Astrocyte of the cerebellum (primary cell): ENCODE results near the gene FAF2.
A peak's percentile ranks its signal among the peaks of the same experiment; 100 is the strongest.

ENCODE experiments used
- DNase-seq: peaks from one replicate; pipeline ENCODE4 v3.0.0-alpha.2; 2011; ENCODE audit warnings: low read depth
- H3K4me3 ChIP-seq: 2 replicates; pipeline ENCODE4 v1.5.1; 2011; ENCODE audit warnings: mild to moderate bottlenecking, low read depth, low read length, moderate library complexity
- CTCF ChIP-seq: IDR thresholded peaks from 2 replicates; pipeline ENCODE4 v1.5.1; 2012; ENCODE audit warnings: low read length, low read depth, moderate library complexity, mild to moderate bottlenecking; ENCODE audit errors: missing control alignments
- in situ Hi-C: cut with HindIII; loops from 2 replicates; pipeline ENCODE4 v1.10.0; 2017; ENCODE audit warnings: low sequenced_read_pairs

FAF2 gene

GRCh38 chr5:176536132-176536901 is 88.1 kb downstream of the FAF2 start:
- peak overlapping the region; percentile 97 for H3K4me3 ChIP-seq
- peak; percentile 62 for DNase-seq
- in situ Hi-C loops: no loop called here
- TF ChIP-seq CTCF: no peak

- TF ChIP-seq CTCF: no peak
- in situ Hi-C loops: no loop called here
- peak within 1 kb of the TSS; percentile 97 for H3K4me3 ChIP-seq
- DNase-seq: peak; percentile 95
Observed at GRCh38 chr5:176536902-176537553, 88.8 kb downstream of the FAF2 start, which contains the start of gene RNF44. Gene RNF44, minus strand, starts transcription at chr5:176537402. Its CDS starts 4,930 bp downstream, at chr5:176532472.

GRCh38 chr5:176537554-176538229 is 89.5 kb downstream of the FAF2 start:
- peak; percentile 99 for DNase-seq
- in situ Hi-C loops: no loop called here
- no peak for TF ChIP-seq CTCF
- H3K4me3 ChIP-seq: peak overlapping the region; percentile 97

- no peak for TF ChIP-seq CTCF
- in situ Hi-C loops: no loop called here
- peak overlapping the region; percentile 97 for H3K4me3 ChIP-seq
- DNase-seq: no peak
Observed at GRCh38 chr5:176538230-176538988, 90.2 kb downstream of the FAF2 start.

- TF ChIP-seq CTCF: no peak
- H3K4me3 ChIP-seq: no peak overlapping the region
- DNase-seq: no peak
- in situ Hi-C loops: no loop called here
Observed at GRCh38 chr5:176538989-176539384, 90.8 kb downstream of the FAF2 start.

- no peak for TF ChIP-seq CTCF
- in situ Hi-C loops: no loop called here
- no peak for DNase-seq
- no peak overlapping the region for H3K4me3 ChIP-seq
Observed at GRCh38 chr5:176540476-176540899, 92.3 kb downstream of the FAF2 start.
